HCT116 (cell line): Measurements from ENCODE around the gene GRIN2A. TPM values are rescaled to one million over a fixed set of nuclear protein-coding genes. Genes with fewer than 3 reads are reported as not detected.

Experiments
- ATAC-seq: fragments of 200-7000 bp; cut with Tn5 transposase; 2 replicates; pipeline ENCODE4 v1.9.1; 2020; ENCODE audit warnings: mild to moderate bottlenecking, moderate library complexity
- BruUV-seq: library from RNA; stranded (reverse); fragments of 400-500 nt; replicated peaks from 2 replicates; lab custom pipeline; 2021; lab: Mats Ljungman, UMichigan
- CTCF ChIA-PET: fragments of 300-600 bp; sonication (Branson Sonifier 250); formaldehyde crosslinking; loops from one replicate; lab custom pipeline; 2021; ENCODE audit warnings: antibody characterized with exemption; lab: Charles Lee
- POLR2A ChIA-PET: fragments of 300-600, 350-600 bp; sonication (Branson Sonifier 250); formaldehyde crosslinking; loops from one replicate; lab custom pipeline; 2021; ENCODE audit warnings: antibody characterized with exemption; lab: Charles Lee
- RAD21 ChIA-PET, 2 experiments: fragments of 300-600 bp; sonication (Branson Sonifier 250); formaldehyde crosslinking; loops; one replicate each; lab custom pipeline; 2023; ENCODE audit warnings: low total read pairs in 2 of 2; ENCODE audit not compliant: uncharacterized antibody in 2 of 2, unreplicated experiment in 2 of 2, low non-redundant PET in 1 of 2; lab: Charles Lee
- DNase-seq: peaks from one replicate; pipeline ENCODE4 v3.0.0-alpha.2; 2010; ENCODE audit warnings: low read depth, low spot score
- H2AFZ ChIP-seq: fragments of 200-600 bp; shearing (Covaris generic), sonication (generic); 2 replicates; pipeline ENCODE4 v1.6.1; 2017; ENCODE audit warnings: low read depth, mixed run types, mixed read lengths, antibody characterized with exemption, low read length; ENCODE audit not compliant: poor library complexity, severe bottlenecking
- H3K27ac ChIP-seq: 2 replicates; pipeline ENCODE4 v1.5.1; 2012; ENCODE audit warnings: low read depth, low read length
- H3K27me3 ChIP-seq: fragments of 200-600 bp; sonication (generic); 2 replicates; pipeline ENCODE4 v1.6.1; 2016; ENCODE audit warnings: mixed run types, low read length, mixed read lengths; ENCODE audit not compliant: insufficient read depth
- H3K36me3 ChIP-seq, 2 experiments: fragments of 200-500 bp in 1 of 2; fragments of 200-600 bp in 1 of 2; sonication (Bioruptor generic) in 1 of 2; sonication (generic) in 1 of 2; 2 replicates each; pipeline versions ENCODE4 v1.5.1 to v1.6.1; 2014 to 2016; ENCODE audit warnings: low read length in 2 of 2, inconsistent platforms in 1 of 2, mixed read lengths in 1 of 2, mixed run types in 1 of 2; ENCODE audit not compliant: insufficient read depth in 2 of 2, control insufficient read depth in 1 of 2
- H3K4me1 ChIP-seq, 2 experiments: fragments of 200-600 bp in 1 of 2; sonication (generic) in 1 of 2; 2 replicates each; pipeline versions ENCODE4 v1.5.1 to v1.6.1; 2012 to 2017; ENCODE audit warnings: low read length in 2 of 2, inconsistent platforms in 1 of 2, mild to moderate bottlenecking in 1 of 2, mixed read lengths in 1 of 2, mixed run types in 1 of 2, moderate library complexity in 1 of 2; ENCODE audit not compliant: insufficient read depth in 2 of 2, control insufficient read depth in 1 of 2
- H3K4me2 ChIP-seq: fragments of 200-600 bp; sonication (generic); 2 replicates; pipeline ENCODE4 v1.6.1; 2017; ENCODE audit warnings: mixed run types, low read length, mixed read lengths
- H3K4me3 ChIP-seq, 2 experiments: fragments of 200-600 bp in 1 of 2; sonication (generic) in 1 of 2; replicated peaks in 1 of 2; 2 replicates each; pipeline ENCODE4 v1.5.1; 2011 to 2016; ENCODE audit warnings: low read length in 2 of 2, control low read depth in 1 of 2, low read depth in 1 of 2, mild to moderate bottlenecking in 1 of 2, mixed read lengths in 1 of 2, mixed run types in 1 of 2
- H3K79me2 ChIP-seq: fragments of 200-600 bp; sonication (generic); 2 replicates; pipeline ENCODE4 v1.6.1; 2017; ENCODE audit warnings: mild to moderate bottlenecking, mixed run types, low read length, moderate library complexity, mixed read lengths; ENCODE audit not compliant: insufficient read depth
- H3K9ac ChIP-seq: fragments of 200-600 bp; sonication (generic); 2 replicates; pipeline ENCODE4 v1.6.1; 2016; ENCODE audit warnings: low read length, mixed read lengths
- H3K9me2 ChIP-seq: fragments of 200-600 bp; sonication (generic), shearing (Covaris generic); 2 replicates; pipeline ENCODE4 v1.6.1; 2017; ENCODE audit warnings: mixed run types, mild to moderate bottlenecking, moderate library complexity; ENCODE audit not compliant: insufficient read depth
- H3K9me3 ChIP-seq, 2 experiments: fragments of 200-500 bp in 1 of 2; fragments of 200-600 bp in 1 of 2; sonication (Bioruptor generic) in 1 of 2; sonication (generic) in 1 of 2; 2 replicates each; pipeline ENCODE4 v1.6.1; 2014 to 2017; ENCODE audit warnings: low read length in 2 of 2, mixed read lengths in 2 of 2, inconsistent platforms in 1 of 2, low read depth in 1 of 2, mild to moderate bottlenecking in 1 of 2, mixed run types in 1 of 2, moderate library complexity in 1 of 2; ENCODE audit not compliant: control insufficient read depth in 1 of 2, insufficient read depth in 1 of 2
- H4K20me1 ChIP-seq: fragments of 200-600 bp; sonication (generic), shearing (Covaris generic); 2 replicates; pipeline ENCODE4 v1.6.1; 2017; ENCODE audit warnings: mixed run types, mild to moderate bottlenecking, moderate library complexity; ENCODE audit not compliant: insufficient read depth
- EZH2 ChIP-seq: fragments of 200-600 bp; sonication (generic); IDR thresholded peaks from 2 replicates; pipeline ENCODE4 v1.6.1; 2017; ENCODE audit warnings: antibody characterized with exemption, mixed run types
- FOSL1 ChIP-seq: IDR thresholded peaks from 2 replicates; pipeline ENCODE4 v1.6.1; 2012; ENCODE audit warnings: low read depth
- POLR2A ChIP-seq: IDR thresholded peaks from 2 replicates; pipeline ENCODE4 v1.7.0; 2011; ENCODE audit warnings: borderline replicate concordance; ENCODE audit not compliant: insufficient read depth, insufficient read length; ENCODE audit errors: extremely low read depth
- SP1 ChIP-seq: IDR thresholded peaks from 2 replicates; pipeline ENCODE4 v1.6.1; 2012; ENCODE audit warnings: low read depth
- SRF ChIP-seq: IDR thresholded peaks from 2 replicates; pipeline ENCODE4 v1.6.1; 2012; ENCODE audit warnings: low read depth
- YY1 ChIP-seq: IDR thresholded peaks from 2 replicates; pipeline ENCODE4 v1.6.1; 2011; ENCODE audit warnings: low read length, low read depth, moderate library complexity, mild to moderate bottlenecking; ENCODE audit not compliant: insufficient replicate concordance; ENCODE audit errors: extremely low read depth
- ZNF274 ChIP-seq: fragments of 200-500 bp; sonication (Bioruptor generic); IDR thresholded peaks from 2 replicates; pipeline ENCODE4 v1.6.1; 2014; ENCODE audit warnings: mild to moderate bottlenecking, low read depth, low read length, inconsistent platforms
- intact Hi-C: fragments of 100-400 bp; cut with micrococcal nuclease; formaldehyde crosslinking; loops from 2 replicates; pipeline ENCODE4 v1.10.0; 2022
- total RNA-seq: library from RNA; stranded (reverse); gene quantifications from one replicate; pipeline ENCODE4 v1.2.1, GENCODE V29; 2021; ENCODE audit not compliant: unreplicated experiment
- TF ChIP-seq, protein P1 (sequence below): IDR thresholded peaks from 2 replicates; pipeline ENCODE4 v1.6.1; 2012; ENCODE audit warnings: low read depth

The GRIN2A gene
- total RNA-seq, 1 experiment from 2014 or later = 0.02 TPM

DNA sequence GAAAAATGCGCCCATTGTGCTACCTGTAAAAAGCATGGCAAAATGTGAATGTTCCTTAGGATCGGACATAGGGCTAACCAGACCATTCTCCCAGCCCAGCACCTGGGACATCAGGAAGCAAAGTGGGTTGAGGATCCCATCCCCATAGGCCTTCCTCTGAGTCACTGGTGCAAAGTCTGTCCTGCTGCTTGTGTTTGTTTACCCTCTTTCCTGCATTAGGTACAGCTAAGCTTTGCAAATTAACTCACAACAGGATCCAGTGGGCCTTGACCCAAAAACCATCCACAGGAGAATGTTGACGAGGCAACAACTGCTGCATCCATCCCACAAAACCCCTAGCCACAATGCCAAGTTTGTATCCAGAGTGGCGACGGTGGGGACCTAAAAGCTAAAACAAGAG, 106.2 kb downstream of the GRIN2A start:
- RAD21 ChIA-PET = no interaction called here
- TF ChIP-seq FOSL1 (no peak), ZNF274 (no peak), POLR2A (no peak), SP1 (no peak), YY1 (no peak), SRF (no peak), EZH2 (no peak)
- TF ChIP-seq, protein P1, sequence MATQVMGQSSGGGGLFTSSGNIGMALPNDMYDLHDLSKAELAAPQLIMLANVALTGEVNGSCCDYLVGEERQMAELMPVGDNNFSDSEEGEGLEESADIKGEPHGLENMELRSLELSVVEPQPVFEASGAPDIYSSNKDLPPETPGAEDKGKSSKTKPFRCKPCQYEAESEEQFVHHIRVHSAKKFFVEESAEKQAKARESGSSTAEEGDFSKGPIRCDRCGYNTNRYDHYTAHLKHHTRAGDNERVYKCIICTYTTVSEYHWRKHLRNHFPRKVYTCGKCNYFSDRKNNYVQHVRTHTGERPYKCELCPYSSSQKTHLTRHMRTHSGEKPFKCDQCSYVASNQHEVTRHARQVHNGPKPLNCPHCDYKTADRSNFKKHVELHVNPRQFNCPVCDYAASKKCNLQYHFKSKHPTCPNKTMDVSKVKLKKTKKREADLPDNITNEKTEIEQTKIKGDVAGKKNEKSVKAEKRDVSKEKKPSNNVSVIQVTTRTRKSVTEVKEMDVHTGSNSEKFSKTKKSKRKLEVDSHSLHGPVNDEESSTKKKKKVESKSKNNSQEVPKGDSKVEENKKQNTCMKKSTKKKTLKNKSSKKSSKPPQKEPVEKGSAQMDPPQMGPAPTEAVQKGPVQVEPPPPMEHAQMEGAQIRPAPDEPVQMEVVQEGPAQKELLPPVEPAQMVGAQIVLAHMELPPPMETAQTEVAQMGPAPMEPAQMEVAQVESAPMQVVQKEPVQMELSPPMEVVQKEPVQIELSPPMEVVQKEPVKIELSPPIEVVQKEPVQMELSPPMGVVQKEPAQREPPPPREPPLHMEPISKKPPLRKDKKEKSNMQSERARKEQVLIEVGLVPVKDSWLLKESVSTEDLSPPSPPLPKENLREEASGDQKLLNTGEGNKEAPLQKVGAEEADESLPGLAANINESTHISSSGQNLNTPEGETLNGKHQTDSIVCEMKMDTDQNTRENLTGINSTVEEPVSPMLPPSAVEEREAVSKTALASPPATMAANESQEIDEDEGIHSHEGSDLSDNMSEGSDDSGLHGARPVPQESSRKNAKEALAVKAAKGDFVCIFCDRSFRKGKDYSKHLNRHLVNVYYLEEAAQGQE = no peak
- TF ChIP-seq, all 23 proteins: peak for 0
- H3K4me2 ChIP-seq = no peak overlapping the region
- H3K9ac ChIP-seq = no peak overlapping the region
- H3K9me3 ChIP-seq = no peaks in the 10 kb centered on the region
- POLR2A ChIA-PET = no interaction called here
- H4K20me1 ChIP-seq = no peaks in the 10 kb centered on the region
- CTCF ChIA-PET = no interaction called here
- H2AFZ ChIP-seq = no peak overlapping the region
- intact Hi-C loops = no loop called here
- no peak overlapping the region for H3K27ac ChIP-seq
- DNase-seq (no peak), ATAC-seq (no peak)
- H3K9me2 ChIP-seq = no peaks in the 10 kb centered on the region
- no peaks in the 10 kb centered on the region for H3K79me2 ChIP-seq
- H3K27me3 ChIP-seq = peaks cover 34% of the 10 kb centered on the region; the same call in 1 of the 2 replicates
- BruUV-seq = no TSS peak
- H3K36me3 ChIP-seq = no peaks in the 10 kb centered on the region
- peaks cover 0 to 11% of the 10 kb centered on the region in 2 experiments; a peak in 1 of 4 replicates for H3K4me1 ChIP-seq
- no peak overlapping the region for H3K4me3 ChIP-seq
